Stimulated activated CD8-positive, alpha-beta memory T cell treated with anti-CD3 and anti-CD28 coated beads, Interleukin-4, amount 100 ng/mL, for 4 hours (primary cell): Measurements from ENCODE around the gene ARIH1.

ENCODE experiments used
- DNase-seq, 2 donors: peaks; one replicate each; pipeline ENCODE4 v3.0.0-alpha.2; 2020; ENCODE audit warnings: low read depth in 2 of 2, low spot score in 1 of 2

ARIH1 gene

GRCh38 chr15:72486144-72486543, 12.0 kb downstream of the ARIH1 start:
- no peak for DNase-seq

GRCh38 chr15:72487070-72487797, 13.1 kb downstream of the ARIH1 start:
- DNase-seq: no peak

GRCh38 chr15:72488558-72488957, 14.4 kb downstream of the ARIH1 start:
- DNase-seq: no peak

- no peak for DNase-seq
These were observed 15.9 kb downstream of the ARIH1 start for GRCh38 chr15:72489943-72490554.

DNA sequence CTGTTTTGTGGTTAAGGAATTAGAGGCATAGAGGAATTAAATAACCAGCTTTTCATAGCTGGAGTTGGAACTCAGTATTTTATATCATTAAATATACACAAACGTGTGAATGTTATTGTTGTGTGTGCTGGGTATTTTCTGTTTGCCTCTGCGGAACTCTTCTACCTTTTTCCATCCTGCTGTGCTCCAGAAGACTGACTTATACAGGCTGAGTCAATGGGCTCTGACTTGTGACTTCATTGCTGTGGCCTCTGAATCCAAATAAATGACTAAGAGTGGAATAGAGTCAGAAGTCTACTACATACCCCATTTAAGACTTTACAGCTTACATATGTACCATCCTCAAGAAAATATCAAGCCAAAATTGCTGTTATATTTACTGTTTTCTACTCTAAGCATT, 17.6 kb downstream of the ARIH1 start:
- no peak for DNase-seq

DNA sequence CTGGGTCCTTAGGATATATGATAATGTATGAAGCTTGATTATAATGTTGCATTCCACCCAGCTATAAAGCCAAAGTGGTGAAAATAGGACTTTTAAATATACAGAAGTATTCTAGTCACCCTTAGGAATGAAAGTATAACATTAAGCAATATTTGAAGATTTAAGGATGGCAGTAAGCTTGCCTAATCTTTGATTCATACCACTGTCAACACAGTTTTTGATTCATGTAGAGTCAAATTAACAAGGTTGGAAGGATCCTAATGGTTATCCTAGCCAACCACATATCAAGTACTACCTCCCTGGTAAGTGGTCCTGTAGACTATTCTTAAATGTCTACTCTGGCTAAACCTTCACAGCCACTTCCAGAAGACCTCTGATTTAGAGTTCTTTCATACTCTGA, 18.6 kb downstream of the ARIH1 start:
- DNase-seq: no peak

DNA sequence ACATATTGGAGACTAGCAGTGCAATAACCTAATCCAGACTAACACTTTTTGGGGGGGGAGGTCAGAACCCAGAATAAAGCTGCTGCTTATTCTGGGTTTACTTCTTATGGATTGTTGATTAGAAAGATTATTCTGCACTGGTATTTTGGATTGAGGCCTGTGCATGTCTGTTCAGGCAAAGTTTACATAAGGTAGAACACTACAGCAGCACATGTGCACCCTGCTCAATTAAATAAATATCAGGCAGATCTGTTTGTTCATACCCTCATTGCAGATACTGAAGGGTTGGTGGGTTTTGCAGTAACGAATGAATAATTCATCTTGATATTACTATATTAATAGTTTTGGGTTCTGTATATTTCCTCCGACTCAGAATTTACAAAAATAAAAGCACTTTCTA, 19.1 kb downstream of the ARIH1 start:
- no peak for DNase-seq

DNA sequence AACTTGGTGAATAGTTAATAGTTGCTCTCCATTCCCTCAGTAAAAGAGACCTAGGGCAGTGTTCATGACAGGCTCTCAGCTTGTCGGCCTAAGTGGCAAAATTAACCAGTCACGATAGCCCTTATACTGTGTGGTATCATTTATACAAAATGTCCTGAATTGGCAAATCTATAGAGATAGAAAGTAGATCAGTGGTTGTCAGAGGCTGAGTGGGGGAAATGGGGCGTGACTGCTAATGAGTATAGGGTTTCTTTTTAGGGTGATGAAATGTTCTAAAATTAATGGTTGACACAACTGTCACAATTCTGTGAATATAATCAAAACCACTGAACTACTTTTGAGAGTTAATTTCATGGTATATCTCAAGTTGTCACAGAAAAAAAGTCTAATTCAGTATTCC, 20.9 kb downstream of the ARIH1 start:
- no peak for DNase-seq

- DNase-seq: no peak
These were observed 22.7 kb downstream of the ARIH1 start for GRCh38 chr15:72496783-72497182.

- no peak for DNase-seq
These were observed 23.3 kb downstream of the ARIH1 start for GRCh38 chr15:72497402-72497801.

DNA sequence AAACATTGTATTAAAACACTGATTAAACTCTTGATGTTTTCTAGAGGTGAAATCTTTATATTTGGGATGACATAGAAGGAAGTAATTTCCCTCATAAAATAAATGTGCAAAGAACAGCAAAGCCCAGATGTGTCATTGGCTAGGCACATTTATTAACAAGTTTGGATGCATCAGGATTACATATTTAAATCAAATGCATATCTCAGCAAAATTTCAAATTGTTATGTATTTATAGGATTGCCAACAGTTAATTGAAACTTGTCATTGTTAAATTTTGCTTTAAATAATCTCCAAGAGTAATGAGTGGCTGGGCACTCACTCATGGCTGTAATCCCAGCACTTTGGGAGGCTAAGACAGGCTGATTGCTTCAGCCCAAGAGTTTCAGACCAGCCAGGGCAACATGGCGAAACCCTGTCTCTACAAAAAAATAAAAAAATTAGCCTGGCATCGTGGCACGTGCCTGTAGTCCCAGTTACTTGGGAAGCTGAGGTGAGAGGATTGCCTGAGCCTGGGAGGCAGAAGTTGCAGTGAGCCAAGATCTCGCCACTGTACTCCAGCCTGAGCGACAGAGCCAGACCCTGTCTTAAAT, 28.2 kb downstream of the ARIH1 start:
- DNase-seq: no peak

- no peak for DNase-seq
These were observed 29.0 kb downstream of the ARIH1 start for GRCh38 chr15:72503147-72503546.

DNA sequence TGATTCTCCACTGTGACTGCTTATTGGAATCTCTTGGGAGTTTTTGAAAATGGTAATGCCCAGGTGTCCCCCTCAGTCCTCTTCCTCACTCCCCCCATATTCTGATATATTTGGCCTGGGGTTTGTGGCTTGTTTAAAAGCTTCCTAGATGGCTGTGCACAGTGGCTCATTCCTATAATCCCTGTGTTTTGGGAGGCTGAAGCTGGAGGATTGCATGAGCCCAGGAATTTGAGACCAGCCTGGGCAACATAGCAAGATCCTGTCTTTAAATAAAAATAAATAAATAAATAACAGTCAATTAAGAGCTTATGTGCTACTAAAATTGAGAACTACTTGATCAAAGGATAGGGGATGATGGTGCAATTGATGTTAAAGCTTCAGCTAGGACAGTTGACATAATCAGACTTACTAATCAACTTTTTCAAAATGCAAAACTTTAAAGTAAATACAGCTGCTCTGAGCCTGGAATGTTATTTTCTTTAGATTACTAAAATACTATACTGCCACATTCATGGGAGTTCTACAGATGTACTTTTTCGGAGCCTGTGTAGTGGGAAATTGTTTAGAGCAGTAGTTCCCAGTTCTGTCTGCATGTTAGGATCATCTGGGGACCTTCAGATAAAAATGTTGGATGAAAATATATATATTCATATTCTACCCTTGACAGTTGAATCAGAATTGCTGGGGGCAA, 33.4 kb downstream of the ARIH1 start:
- DNase-seq: no peak

DNA sequence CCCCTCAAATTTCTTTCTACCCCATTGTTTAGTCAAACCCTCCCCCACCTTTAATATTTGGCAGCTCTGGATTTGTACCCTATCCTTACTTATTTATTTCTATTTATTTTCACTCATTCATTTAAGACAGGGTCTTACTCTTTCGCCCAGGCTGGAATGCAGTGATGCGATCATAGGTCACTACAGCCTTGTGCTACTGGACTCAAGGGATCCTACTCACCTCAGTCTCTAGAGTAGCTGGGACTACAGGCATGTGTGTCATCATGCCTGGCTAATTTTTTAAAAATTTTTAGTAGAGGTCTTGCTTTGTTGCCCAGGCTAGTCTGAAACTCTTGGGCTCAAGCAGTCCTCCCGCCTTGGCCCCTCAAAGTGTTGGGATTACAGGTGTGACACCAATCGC, 35.4 kb downstream of the ARIH1 start:
- no peak for DNase-seq

DNA sequence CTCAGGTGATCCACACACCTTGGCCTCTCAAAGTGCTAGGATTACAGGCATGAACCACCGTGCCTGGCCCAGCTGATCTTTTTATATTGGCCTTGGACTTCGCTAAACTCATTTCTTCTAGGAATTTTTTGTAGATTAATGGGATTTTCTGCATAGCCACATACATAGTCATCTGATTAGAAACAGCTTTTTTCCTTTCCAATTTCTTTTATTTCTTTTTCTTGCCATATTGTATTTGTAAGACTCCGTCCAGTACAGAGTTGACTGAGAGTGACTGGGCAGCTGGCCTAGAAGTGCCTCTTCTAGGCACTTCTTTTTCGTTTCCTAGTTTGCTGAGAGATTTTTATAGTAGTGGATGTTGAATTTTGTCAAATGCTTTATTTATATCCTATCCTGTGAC, 37.4 kb downstream of the ARIH1 start:
- no peak for DNase-seq

GRCh38 chr15:72515591-72516389, 41.7 kb downstream of the ARIH1 start:
- DNase-seq: no peak

DNA sequence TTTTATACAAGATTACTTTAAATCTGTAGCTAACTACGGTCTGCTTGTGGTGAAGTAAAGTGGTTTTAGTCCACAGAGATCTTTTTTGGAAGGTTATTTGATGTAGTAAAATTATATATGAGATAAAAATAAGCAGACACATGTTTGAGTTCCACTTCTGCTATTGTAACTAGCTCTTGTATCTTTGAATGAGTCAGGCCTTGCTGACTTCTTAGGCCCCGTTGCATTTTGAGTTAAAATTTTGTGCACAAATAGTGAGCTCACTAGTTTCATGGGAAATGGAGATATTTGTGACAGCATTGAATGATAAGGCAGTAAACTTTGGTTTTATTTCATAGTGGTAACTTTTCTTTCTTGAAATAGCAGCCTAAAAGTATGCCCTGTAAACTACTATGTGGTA, 42.6 kb downstream of the ARIH1 start:
- DNase-seq: no peak

DNA sequence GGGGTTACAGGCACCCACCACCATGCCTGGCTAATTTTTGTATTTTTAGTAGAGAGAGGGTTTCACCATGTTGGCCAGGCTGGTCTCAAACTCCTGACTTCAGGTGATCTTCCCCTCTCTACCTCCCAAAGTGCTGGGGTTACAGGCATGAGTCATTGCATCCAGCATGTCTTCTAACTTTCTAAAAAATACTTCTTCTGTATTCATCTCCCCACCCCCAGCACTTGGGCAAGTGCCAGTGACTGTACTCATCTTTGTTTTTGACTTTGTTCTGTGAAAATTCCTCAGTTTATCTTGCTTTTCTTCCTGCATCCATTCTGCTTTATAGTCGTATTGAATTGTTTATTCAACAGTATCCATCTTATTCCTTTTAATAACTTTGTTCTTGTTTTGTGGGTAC, 47.6 kb downstream of the ARIH1 start:
- DNase-seq: no peak

- DNase-seq: no peak
These were observed 59.0 kb downstream of the ARIH1 start for GRCh38 chr15:72532991-72533601.

DNA sequence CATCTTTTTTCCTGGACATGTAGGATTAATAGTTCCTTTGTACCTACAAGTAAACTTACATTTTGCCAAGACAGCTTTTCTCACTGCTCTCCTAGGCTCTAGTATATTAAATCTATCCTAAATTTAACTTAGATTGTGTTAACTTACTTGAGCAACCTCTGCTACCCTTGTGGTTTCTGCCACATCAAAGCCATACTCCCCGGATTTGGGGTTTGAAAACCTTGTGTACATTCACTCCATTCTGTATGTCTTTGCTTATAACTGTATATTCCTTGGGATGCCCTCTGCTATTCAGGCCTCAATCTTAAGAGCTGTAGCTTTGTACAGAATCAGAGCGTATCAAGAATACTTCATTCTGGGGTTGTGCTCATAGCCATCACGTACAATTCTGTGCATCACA, 60.4 kb downstream of the ARIH1 start:
- no peak for DNase-seq

- DNase-seq: no peak
These were observed 61.8 kb downstream of the ARIH1 start for GRCh38 chr15:72535911-72536310.
